Activated effector memory CD4-positive, alpha-beta T cell treated with anti-CD3 and anti-CD28 coated beads, Interleukin-2, amount 50 U/mL, for 16 hours (primary cell): ENCODE measurements around the gene PIP4K2C.
"Not testable (repeated sequence)": the region's sequence is repeated elsewhere in the genome, so short reads cannot be mapped to it uniquely, and the experiment has no call there.

Source experiments
- DNase-seq: peaks from one replicate; pipeline ENCODE4 v3.0.0-alpha.2; 2020

PIP4K2C gene

DNA sequence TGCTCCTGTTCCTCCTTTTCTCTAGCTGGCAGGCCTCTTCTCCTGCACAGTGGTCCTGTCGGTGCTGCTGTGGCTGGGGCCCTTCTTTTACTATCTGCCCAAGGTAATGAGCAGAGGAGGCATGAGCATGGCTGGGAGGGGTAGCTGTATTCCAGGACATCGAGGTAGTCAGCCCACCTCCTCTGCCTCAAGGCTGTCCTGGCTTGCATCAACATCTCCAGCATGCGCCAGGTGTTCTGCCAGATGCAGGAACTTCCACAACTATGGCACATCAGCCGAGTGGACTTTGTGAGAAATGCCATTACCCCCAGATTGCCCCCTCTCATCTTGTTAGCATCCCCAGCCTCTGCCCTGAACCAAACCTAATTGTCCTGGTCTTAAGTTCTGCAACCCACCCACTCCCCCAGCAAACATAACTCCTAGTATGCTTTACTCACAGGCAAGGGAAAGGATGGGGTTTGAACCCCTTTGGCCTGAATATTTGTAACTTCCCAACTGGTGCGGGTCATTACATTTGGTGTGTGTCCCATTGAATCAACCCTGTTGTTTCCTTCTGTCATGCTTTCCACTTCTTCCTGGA, 32.9 kb downstream of the PIP4K2C start:
- DNase-seq: no peak

DNA sequence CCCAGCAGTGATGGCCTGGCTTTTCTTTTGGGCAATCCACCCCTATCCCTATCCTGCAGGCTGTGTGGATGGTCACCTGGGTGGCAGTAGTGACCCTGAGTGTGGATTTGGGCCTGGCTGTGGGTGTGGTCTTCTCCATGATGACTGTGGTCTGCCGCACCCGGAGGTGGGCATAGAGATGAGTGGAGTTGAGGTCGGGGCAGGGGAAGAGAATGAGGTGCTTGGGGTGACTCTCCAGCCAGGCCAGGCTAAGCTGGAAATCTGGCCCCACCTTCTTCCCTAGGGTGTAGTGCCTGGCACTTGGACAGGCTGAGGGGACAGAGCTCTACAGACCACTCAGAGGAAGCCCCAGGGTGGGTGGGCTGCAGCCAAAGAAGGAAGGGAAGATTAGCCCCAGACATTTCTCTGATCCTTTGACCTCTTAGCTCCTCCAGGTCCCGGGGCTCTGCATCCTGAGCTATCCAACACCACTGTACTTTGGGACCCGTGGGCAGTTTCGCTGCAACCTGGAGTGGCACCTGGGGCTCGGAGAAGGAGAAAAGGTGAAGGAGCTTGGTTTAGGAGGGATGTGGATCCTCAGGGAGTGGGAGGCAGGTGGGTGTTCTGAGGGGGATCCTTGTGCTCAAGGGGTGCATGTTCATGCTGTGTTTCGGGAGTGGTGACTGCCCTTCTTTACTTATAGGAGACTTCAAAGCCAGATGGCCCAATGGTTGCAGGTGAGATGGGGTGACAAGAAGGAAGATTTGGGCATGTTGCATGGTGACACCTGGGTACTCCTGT, 33.6 kb downstream of the PIP4K2C start:
- DNase-seq: no peak

DNA sequence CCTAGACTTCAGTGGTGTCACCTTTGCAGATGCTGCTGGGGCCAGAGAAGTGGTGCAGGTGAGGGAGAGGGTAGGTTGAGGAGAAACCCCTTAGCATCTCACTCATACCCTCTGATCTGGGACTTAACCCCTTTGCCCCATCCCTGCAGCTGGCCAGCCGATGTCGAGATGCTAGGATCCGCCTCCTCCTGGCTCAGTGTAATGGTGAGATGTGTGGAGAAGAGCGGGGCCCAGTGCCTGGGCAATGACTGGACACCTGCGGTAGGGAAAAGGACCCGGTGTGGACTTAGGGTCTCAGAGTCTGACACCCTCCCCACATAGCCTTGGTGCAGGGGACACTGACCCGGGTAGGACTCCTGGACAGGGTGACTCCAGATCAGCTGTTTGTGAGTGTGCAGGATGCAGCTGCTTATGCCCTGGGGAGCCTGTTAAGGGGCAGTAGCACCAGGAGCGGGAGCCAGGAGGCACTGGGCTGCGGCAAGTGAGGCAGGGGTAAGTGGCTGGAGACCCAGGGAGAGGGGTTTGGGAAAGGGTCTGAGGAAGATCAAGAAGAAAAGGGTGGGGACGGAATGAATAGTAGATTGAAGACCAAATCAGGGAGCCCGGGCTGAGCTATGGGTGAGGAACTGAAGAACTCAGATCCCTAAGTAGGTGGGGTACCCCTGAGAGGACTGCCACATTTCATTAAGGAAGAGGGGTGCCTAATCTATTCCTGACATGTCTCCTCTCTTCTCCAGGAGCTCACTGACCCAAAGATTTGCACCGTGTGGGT, 34.5 kb downstream of the PIP4K2C start:
- no peak for DNase-seq

DNA sequence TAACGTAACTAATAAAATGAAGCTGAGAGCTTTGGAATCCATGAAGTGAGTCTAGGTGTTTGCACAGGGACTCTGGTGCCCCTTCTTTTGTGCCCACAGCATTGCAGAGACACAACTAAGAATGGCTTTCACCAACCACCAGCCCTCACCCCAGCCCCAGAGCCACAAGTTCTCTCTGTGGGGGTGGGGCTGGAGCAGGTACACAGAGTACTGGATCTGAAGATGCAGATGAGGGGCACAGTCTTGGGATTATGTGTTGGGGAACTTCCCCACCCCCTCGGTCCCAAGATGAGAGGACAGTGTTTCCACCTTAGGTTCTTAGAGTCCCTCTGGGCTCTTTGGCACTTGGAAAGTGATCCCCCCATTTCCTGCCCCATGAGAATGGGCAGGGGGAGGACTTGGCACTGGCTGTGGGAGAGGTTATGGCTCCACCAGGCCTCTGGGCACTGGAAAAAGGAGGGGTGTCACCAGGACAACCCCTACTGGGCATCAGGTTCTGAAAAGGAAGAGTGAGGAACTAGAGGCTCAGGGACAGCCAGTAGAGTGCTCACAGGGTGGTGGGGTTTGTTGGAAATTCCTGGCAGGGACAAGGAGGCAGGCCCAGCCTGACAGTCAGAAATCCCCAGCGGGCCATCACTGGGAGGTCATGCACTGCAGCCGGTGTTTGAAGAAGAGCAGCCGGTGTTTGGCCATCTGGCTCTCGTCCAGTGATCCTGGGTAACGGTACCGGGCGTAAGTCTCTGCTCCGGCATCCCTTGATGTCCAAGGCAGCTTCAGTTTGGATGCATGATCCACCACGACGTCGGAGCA, 35.3 kb downstream of the PIP4K2C start:
- no peak for DNase-seq

DNA sequence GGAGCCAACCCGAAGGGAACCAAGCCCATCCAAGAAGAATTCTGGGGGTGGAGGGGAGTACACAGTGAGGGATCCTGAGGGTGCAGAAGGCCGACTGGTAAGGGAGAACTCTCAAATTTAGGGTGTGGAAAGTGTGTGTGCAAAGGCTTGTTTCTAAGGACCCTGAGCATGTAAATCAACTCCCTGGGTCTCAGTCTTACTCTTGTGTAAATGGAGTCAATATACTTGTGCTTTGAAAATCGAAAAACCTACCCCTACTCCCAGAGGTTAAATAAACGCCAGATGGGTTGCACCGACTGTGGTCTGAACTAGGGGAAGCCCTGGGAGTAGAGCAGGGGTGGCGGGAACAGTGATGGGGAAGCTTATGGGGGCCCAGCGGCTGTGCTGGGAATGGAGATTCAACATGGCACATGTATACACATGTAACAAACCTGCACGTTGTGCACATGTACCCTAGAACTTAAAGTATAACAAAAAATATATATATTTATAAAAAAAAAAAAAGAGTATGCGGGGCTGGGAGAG, 36.0 kb downstream of the PIP4K2C start:
- no peak for DNase-seq

DNA sequence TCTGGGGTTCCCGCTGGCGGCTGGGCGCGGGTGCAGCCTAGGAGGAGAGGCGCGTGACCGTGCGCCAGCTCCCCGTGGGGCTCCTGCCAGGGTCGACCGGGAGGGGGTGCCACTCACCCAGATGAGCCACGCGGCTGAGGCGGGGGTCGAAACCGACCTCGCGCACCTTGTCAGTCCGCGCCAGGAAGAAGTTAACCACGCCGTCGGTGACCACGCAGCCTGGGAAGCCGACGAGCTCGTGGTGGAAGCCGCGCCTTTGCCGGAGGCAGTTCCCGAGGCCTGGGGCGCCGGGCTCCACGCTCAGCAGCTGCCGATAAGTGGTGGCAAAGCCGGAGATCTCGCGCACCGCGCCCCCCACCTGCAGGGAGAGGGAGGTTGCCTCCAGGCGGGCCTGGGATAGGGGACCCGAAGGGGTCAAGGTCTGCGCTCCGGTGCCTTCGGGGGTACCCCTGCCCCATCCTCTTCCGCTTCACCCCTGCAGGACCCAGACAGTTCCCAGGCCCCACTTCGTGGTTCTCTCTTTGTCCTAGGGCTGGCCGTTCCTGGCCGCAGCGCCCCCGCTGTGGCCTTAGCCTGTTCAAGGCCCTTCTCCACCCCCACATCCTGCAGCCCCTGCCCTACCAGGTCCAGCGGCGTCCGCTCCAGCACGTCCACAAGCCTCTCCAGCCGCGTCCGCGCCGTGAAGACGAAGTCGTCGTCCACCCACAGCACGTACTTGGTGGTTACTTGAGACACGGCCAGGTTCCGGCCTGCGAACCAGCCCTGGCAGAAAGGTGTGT, 36.7 kb downstream of the PIP4K2C start:
- no peak for DNase-seq

DNA sequence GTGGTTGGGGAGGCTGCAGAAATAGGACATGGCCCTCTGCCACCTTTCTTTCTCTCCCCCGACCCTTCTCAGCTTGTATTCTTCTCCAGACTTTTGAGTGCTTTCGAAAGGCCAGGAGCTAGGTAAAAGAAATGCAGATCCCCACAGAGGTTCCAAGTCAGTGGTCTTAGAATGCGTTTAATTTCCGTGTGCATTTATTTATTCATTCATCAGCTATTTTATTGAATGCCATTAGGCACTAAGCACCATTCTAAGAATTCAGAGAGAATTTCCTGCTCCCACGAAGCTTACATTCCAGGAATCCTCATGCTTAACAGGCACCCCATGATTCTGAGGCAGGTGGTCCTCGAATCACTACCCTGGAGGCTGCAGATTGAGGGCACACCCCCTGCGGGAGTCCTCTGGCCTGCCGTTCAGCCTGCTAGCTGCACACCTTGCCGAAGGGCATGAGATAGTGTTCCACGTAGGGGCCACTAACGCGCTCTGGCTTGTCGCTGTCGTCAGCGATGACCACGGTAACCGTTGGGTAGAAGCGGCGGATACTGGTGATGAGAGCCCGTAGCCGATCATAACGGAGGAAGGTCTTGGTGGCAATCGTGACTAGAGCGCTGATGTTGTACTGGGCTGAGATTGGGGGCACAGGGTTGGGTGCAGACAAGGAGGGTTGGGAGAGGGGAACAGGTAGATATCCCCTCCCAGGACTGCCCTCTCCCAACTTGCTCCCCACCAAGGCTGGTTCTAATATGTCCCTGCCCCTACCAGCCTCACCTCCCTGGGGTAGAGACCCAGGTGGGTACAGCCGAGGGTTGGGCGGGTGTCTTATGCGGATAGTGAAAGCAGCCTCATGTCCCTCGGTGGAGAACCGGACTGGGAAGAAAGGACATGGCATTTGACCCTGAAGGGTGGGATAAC, 37.5 kb downstream of the PIP4K2C start:
- DNase-seq: no peak

DNA sequence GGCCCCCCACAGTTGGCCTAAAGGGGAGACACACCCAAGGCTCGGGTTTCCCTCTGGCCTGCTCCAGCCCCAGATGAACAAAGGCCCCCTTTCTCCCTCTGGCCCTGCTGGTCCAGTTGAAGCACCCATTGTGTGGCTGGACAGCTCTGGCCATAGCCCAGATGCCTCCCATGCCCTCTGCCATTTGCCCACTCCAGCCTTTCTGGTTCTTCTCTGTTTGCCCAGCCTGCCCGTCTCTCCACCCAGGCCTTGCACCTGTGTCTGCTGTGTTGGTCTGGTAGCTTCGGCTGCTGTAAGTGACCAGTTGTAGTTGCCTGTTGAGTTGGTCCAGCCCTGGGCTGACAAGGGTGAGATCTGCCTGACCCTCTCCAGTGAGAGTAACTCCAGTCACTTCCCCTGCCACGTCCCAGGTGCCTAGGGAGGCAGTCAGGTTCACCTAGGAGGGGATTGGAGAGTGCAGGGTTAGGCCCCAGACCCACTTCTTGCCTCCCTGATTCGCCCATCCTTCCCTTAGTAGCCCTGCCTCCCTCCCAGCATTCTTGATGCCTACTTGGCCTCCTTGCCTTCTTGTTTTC, 39.0 kb downstream of the PIP4K2C start:
- no peak for DNase-seq

DNA sequence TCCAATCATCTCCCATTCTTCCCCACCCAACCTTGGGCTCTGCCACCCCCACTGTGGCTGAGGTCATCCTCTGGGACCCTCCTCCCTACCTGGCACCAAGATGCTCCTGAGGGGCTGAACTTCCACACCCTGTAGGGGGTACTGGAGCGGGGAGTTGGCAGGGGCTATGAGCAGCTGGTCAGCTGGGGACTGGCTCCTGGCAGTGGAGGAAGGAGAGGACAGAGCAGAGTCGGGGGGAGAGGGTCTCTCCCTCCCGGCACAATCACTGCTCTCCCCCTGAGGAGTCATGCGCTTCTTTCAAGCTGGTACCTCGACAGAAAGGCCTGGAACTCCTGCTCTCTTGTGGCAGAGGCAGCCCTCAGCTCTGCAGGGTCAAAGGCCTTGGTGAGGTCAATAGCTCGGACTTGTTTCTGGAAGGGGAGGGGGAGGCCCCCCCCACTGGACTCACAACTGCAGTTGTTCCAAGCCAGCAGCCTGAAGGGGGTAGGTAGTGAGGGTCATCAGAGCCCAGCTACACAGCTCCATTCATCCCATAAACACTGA, 40.0 kb downstream of the PIP4K2C start:
- no peak for DNase-seq

DNA sequence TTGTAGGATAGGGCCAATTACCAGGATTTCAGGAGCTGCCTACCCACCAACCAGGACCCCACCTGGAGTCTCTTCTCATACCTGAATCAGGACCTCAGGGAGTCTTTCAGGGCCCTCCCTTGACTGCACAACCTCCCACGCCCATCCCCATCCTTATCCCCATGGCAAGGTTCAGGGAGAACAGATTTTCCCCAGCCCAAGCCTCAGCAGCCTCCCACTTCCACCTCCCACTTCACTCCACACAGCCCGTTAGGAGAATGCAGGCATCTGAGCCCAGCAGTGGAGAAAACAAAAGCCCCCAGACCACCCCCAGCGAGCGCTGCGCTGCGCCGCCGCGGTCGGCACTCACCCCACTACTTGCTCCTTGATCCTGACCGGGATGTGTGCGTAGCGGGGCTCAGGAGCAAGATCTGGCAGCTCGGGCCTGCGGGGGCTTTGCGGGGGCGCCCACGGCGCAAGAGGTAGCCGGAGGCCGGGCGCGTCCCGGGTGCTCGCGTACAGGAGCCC, 40.6 kb downstream of the PIP4K2C start:
- no peak for DNase-seq

DNA sequence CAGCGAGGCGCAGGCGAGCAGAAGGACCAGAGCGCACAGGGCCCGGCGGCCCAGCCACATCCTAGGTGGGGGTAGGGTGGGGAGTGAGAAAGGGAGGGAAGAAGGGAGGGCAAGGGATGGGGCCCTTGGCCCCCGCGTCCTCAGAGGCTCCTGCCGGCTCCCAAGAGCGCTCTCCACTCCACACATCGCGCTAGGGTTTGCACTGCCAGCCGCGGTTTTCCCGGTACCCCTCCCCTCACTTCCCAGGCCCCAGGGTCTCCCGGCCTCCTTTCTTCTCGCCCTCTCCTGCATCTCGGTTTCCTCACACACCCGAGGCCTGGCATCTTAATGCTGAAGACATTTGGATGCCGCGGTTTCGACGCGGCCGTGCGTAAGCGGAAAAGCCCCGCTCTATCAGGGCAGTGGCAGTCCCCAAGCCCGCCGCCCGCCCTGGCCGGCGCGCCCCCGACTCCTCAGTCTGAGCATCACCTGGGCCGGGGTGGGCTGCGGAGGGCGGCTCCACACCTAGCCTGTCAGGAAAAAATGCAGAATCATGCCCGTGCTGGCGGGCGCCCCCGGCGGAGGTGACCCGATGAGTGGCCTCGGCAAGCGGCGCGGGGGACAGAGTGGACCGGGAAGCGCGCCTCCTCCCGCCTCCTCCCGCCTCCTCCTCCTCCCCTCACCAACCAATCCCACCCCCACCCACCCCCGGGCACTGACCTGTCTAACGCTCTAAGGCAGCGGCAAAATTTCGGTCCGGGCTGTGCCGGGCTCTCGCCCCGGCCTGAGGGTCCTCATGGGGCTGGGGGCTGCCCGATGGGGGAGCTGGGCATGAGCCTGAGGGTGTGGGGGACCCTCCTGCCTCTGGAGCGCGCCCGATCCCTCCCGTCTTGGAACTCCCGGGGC, 41.3 kb downstream of the PIP4K2C start:
- DNase-seq: peak; percentile 69

DNA sequence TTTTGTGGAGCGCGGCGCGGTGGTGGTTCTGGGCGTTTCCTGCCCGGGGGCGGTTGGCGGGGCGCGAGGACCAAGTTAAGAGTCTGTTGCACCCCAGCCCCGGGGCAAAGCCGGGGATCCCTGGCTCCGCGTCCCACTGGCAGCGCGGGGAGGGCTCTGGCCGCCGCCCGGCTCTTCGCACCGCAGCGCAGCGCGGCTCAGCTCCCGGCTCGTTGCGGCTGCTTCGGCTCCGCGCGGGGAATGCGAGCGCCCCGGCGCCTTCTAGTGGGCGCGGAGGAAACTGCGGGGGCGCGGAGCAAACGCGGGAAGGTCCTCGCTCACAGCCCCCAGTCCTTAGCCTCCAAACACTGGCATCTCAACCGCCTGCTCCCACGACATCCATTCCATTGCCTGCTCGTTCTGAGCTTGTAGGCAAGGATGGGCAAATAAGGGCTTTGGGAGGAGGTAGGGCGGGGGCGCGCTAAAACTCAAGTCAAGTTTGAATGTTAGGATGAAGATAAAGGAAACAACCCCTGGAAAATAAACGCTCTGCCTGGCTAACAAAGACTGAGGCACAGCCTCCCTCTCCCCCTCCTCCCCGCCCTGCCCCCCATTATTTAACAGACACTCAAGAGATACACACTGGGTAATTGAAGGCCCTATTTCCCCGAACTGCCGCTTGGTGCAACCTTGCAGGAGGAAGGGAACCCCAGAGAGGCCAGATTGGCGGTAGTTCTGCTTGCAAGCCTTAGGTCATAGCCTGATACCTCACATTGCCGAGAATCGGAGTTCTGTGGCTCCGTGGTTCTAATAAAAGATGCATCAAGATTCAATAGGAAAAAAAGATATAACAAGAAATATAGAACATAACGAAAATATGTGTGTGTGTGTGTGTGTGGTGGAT, 42.2 kb downstream of the PIP4K2C start, which contains the start of gene B4GALNT1:
Gene B4GALNT1, minus strand, starts transcription at position 244 of the 883 bp plus-strand sequence. CDS start 1,069 bp downstream, outside the sequence.
- peak; percentile 86 for DNase-seq

DNA sequence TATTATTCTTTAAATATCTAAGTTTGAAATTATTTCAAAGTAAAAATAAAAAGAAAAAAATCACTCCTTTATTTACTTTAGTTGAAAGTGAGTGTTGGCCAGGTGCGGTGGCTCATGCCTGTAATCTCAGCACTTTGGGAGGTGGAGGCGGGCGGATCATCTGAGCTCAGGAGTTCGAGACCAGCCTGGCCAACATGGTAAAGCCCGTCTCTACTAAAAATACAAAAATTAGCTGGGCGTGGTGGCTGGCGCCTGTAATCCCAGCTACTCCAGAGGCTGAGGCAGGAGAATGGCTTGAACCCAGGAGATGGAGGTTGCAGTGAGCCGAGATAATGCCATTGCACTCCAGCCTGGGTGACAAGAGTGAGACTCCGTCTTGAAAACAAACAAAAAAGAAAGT, 45.7 kb downstream of the PIP4K2C start:
- DNase-seq: not testable (repeated sequence)

DNA sequence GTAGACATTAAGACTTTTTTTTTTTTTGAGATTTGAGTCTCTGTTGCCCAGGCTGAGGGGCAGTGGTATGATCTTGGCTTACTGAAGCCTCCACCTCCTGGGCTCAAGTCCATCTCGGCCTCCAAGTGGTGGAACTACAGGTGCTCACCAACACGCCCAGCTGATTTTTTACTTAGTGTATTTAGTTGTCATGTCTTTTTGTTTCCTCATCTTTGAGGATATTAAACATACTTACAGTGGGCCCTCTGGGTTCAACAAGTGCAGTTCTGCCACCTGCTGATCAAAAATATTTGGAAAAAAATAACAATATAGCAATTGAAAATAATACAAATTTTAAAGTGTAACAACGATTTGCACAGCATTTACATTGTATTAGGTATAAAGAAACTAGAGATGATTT, 46.4 kb downstream of the PIP4K2C start:
- no peak for DNase-seq

DNA sequence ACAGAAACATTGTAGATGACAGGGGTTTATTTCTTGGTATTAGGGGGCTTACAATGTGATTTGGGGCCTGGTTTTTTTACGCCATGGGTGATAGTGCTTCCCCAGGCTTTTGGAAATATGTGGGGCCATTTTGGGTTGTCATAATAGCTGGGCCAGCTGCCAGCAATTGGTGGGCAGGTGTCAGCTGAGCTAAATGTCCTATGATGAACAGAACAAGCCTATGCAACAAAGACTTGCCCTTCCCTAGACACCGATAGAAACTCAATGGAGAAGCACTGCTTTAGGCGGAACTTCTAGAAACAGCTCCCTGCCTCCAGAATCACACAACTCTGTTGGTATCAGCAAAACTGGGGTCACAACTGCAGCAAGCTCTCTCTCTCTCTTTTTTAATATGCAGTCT, 47.1 kb downstream of the PIP4K2C start:
- no peak for DNase-seq

DNA sequence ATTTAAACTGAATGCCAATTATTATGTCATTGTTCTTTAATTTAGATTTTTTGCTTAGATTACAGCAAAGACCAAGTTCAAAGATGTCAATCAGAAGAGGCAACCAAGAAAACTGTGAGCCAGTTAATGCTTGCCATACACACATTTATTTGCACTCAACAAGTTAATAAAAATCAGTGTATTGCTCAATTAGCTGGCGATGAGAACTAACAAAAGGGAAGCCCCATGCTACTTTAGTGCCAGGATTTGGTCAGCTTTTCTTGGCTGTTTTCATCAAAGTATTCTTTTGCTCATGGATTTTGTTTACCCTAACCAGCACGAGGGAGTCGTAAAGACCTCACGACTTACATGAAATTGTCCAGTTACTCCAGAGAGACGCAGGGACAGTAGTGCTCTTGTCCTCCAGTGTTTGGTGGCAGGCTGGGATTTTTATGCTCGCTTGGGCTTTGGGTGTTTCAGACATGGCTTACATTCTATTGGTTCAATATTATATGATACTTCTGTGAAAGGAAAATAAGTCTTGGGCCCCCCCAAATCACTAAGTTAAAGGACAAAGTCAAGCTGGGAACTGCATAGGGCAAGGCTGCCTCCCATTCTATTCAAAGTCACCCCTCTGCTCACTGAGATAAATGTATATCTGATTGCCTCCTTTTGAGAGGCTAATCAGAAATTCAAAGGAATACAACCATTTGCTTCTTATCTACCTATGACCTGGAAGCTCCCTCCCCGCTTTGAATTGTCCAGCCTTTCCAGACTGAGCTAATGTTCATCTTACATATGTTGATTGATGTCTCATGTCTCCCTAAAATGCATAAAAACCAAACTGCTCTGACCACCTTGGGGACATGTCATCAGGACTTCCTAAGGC, 49.4 kb downstream of the PIP4K2C start:
- DNase-seq: no peak
